HTR-8/SVneo (cell line): ENCODE results near the gene VNN1.

ENCODE experiments used
- DNase-seq: peaks from one replicate; pipeline ENCODE4 v3.0.0; 2011; ENCODE audit warnings: low spot score, mixed read lengths; ENCODE audit not compliant: insufficient read length
- FAIRE-seq: peaks from 2 replicates; lab custom pipeline; 2011; peaks lifted over from hg19 to GRCh38; lab: Jason Lieb, UNC

The VNN1 gene, protein sequence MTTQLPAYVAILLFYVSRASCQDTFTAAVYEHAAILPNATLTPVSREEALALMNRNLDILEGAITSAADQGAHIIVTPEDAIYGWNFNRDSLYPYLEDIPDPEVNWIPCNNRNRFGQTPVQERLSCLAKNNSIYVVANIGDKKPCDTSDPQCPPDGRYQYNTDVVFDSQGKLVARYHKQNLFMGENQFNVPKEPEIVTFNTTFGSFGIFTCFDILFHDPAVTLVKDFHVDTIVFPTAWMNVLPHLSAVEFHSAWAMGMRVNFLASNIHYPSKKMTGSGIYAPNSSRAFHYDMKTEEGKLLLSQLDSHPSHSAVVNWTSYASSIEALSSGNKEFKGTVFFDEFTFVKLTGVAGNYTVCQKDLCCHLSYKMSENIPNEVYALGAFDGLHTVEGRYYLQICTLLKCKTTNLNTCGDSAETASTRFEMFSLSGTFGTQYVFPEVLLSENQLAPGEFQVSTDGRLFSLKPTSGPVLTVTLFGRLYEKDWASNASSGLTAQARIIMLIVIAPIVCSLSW

GRCh38 chr6:132713352-132714134 is at the start of gene VNN1:
TSS of gene VNN1 (minus strand) at chr6:132714055. CDS start at chr6:132714035, 20 bp downstream.
- peak; percentile 28 for FAIRE-seq
- DNase-seq: no peak

DNA sequence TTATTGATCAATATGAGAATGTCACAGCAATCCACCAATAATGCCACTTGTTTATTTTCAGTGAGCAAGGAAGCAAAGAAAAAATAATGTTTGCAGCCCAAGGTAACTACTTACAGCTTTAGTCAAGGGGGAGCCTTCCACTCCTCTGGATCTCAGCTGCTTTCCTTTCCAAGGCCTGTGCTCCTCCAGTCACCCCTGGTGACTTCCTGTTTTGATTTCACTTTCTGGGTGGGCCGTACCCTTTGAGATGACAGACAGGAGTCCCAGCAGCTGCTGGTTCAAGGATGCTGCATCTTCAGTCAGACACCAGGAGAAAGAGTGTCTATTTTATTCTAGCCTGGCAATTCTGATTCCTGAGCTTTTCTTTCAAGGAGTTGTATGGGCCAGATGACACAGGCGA is 49.4 kb upstream of the VNN1 start:
- peak; percentile 4 for DNase-seq
- no peak for FAIRE-seq

GRCh38 chr6:132760256-132760655 is 46.4 kb upstream of the VNN1 start:
- FAIRE-seq (no peak), DNase-seq (no peak)

DNA sequence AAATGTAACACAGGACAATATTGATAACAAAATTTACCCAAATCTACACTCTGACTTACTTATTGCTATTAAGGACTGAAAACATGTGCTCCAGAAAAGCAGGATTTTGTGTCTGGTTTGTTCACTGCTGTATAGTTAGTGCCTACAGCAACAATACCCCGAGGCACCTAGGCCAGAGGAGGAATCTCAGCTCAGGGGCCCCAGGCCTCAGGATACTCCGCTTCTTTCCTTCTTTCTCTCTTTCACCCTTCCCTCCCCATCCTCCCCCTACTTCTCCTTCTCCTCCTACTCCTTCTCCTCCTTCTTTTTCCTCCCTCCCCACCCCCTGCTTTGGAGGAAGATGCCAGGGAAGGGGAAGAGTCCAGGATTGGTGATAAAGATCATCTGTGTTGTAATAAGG is 44.8 kb upstream of the VNN1 start:
- DNase-seq (no peak), FAIRE-seq (no peak)

GRCh38 chr6:132752255-132752654 is 38.4 kb upstream of the VNN1 start:
- no peak for FAIRE-seq
- no peak for DNase-seq

GRCh38 chr6:132751828-132752227 is 38.0 kb upstream of the VNN1 start:
- FAIRE-seq (no peak), DNase-seq (no peak)

GRCh38 chr6:132751306-132751705 is 37.5 kb upstream of the VNN1 start:
- DNase-seq (no peak), FAIRE-seq (no peak)

- FAIRE-seq (no peak), DNase-seq (no peak)
Observed at GRCh38 chr6:132750455-132751248, 36.8 kb upstream of the VNN1 start.

DNA sequence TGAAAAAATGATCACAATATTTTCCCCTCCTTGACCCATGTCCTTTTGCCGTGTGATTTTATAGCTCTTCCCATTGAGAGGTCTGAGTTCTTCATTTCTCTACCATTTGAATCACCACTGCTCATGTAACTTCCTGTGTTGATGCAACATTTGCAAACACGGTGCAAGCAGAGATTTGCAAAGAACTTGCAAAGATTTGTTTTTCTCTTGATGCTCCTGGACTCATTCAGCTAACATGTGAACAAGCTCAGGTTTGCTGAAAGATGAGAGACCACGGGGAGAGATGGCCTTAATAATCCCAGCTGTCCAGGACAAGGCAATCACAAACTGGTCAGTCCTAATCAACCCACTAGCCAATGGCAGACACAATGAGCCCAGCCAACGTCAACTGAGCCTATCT is 35.3 kb upstream of the VNN1 start:
- DNase-seq (no peak), FAIRE-seq (no peak)

DNA sequence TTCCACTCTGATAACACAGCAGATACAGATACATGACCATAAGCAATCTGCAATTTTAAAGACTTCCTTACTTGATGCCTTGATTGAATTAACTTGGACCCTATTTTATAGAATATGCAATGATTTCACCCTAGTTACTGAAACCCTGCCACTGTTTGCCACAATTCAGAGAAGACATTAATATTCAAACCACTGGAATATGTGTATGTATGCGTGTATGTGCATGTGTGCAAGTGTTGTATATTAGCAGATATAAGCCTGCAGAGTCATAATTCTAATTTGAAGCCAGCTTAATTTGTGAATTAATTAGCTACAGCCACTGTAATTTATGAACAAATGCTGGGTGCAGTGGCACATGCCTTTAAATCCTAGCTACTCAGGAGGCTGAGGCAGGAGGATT is 34.6 kb upstream of the VNN1 start:
- FAIRE-seq (no peak), DNase-seq (no peak)

DNA sequence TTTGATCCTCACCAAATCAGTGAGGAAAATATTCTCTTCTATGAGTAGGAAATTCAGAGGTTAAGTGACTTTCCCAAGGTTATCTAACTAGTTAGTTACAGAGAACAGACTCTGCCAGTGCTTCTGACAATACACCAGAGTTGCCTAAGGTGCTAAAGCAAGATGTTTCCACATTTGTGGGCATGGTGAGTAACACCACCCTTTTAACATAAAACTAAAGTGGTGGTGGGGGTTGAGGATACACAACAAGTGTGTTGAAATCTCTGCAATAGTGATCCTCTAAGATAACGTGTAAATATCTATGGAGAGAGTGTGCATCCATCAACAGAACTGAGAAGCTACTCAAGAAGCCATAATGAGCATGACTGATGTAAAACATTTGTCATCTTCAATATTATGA is 32.2 kb upstream of the VNN1 start:
- DNase-seq: no peak
- no peak for FAIRE-seq

DNA sequence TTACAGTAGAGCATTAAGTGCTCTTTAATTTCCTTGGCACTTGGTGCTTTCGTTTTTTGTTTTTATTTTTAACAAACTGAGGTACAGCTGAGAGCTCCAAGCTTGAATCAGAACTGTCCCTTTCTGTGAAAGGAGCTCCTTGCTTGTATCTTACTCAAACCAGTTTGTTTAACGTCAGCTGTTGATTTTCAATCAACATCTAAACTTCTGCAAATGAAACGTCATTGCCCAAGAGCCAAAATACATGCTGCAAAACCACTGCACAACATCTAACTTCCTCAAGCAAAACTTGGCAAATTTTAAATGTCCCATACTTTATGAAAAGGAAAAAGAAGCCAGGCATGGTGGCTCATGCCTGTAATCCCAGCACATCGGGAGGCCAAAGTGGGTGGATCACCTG is 28.6 kb upstream of the VNN1 start:
- DNase-seq: no peak
- FAIRE-seq: no peak

GRCh38 chr6:132741281-132741680 is 27.4 kb upstream of the VNN1 start:
- no peak for DNase-seq

DNA sequence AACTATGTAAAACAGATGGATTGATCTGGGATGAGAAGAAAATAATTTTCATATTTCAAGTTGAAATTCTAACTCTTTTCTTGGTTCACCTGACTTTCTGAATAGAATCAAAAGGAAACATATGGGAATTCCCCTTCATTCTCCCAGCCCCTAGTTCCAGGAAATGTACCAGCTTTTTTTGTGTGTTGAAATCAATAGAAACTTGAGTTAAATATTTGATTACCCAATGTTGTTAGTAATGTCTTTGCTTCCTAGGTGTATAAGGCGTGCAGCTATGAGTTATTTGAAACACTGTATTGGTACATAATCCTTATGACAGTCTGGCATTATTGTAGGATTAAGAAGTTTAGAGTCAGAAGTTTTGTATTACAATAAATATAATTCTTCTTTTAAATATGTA is 22.4 kb upstream of the VNN1 start:
- no peak for FAIRE-seq

More at GRCh38 chr6:132741281-132741680, 27.4 kb upstream of the VNN1 start:
- no peak for FAIRE-seq

DNA sequence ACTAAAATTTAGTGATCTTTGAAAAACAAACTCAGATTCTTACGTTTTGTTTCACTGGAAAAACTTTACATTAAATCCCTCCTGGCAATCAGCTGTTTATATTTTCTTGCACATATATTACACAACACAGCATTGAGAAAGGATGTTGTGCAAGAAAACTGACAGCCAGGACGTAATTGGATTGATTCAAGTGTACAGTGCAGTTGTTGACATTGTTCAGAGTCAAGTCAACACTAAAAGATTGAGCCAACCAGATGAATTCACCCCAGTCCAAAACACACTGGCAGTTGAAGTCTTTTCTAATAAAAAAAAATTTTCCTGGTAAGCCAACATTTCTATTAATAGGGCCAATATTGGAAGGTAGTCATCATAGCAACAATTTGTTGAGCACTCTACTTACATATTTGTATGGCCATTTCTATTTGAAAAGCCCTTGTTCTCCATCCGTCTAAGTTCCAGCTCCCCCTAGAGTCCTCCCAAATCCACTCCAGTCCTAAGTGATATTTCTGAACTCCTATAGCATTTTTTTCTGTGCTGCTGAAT is 20.9 kb upstream of the VNN1 start:
- FAIRE-seq (no peak), DNase-seq (peak; percentile 10)

More for the DNA sequence above, 22.4 kb upstream of the VNN1 start:
- DNase-seq: no peak

DNA sequence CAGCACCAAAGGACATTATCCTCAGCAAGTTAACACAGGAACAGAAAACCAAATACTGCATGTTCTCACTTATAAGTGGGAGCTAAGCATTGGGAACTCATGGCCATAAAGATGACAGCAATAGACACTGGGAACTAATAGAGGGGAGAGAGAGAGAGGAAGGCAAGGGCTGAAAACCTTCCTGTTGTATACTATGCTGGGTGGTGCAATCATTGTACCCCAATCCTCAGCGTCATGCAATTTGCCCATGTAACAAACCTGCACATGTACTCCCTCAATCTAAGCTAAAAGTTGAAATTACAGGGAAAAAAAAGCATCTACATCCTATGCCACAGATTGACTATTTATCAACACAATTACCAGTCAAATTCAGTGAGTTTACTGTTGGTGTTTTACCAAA is 20.0 kb upstream of the VNN1 start:
- no peak for DNase-seq
- no peak for FAIRE-seq

GRCh38 chr6:132733283-132733682 is 19.4 kb upstream of the VNN1 start:
- DNase-seq (no peak), FAIRE-seq (no peak)

DNA sequence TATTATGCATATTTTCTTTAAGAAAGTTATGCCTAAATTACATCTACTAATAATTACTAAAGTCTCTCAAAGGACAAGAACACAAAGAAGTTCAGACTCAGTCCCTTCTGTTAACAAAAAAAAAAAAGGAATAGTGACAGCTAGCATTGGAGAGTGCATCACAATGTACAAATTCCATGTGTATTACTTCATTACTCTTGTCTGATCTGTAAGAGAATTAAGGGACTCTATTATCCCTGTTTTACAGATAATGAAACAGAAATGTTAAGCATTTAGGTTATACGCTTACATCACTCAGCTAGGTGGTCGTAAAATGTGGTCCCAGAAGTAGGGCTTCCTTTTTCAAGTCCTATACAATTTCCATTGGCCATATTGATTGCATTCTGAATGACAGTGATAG is 17.2 kb upstream of the VNN1 start:
- FAIRE-seq: no peak
- DNase-seq: no peak

- DNase-seq (no peak), FAIRE-seq (no peak)
Observed at GRCh38 chr6:132730560-132730959, 16.7 kb upstream of the VNN1 start.

- DNase-seq (no peak), FAIRE-seq (no peak)
Observed at GRCh38 chr6:132728616-132729015, 14.8 kb upstream of the VNN1 start.
